NT2/D1 (cell line): ENCODE results near the gene CMKLR1.

Experiments
- SUZ12 ChIP-seq: IDR thresholded peaks from 2 replicates; pipeline ENCODE4 v1.6.1; 2011; ENCODE audit not compliant: insufficient read length, insufficient read depth; ENCODE audit errors: extremely low read depth
- ZNF274 ChIP-seq: IDR thresholded peaks from 2 replicates; pipeline ENCODE4 v1.6.1; 2011; ENCODE audit warnings: mild to moderate bottlenecking, low read depth, low read length

GRCh38 chr12:108380382-108380781 lies 41.3 kb upstream of the CMKLR1 start:
- TF ChIP-seq ZNF274, result no peak
- no peak for TF ChIP-seq SUZ12
